Panc1 (cell line): Measurements from ENCODE around the gene TMEM127. TPM values are rescaled to one million over a fixed set of nuclear protein-coding genes. Genes with fewer than 3 reads are reported as not detected.
A peak's percentile ranks its signal among the peaks of the same experiment; 100 is the strongest.

Source experiments
- ATAC-seq: fragments of 200-7000 bp; cut with Tn5 transposase; 2 replicates; pipeline ENCODE4 v1.9.1; 2020; ENCODE audit warnings: mild to moderate bottlenecking, moderate library complexity
- BruUV-seq: library from RNA; stranded (reverse); fragments of 400-500 nt; replicated peaks from 2 replicates; lab custom pipeline; 2021; lab: Mats Ljungman, UMichigan
- CTCF ChIA-PET: fragments of 300-600 bp; sonication (Branson Sonifier 250); formaldehyde crosslinking; loops from one replicate; lab custom pipeline; 2022; ENCODE audit warnings: antibody characterized with exemption; lab: Charles Lee
- POLR2A ChIA-PET: fragments of 300-600 bp; sonication (Branson Sonifier 250); formaldehyde crosslinking; loops from one replicate; lab custom pipeline; 2022; ENCODE audit warnings: antibody characterized with exemption; lab: Charles Lee
- DNase-seq: peaks from one replicate; pipeline ENCODE4 v3.0.0-alpha.2; 2010; ENCODE audit warnings: low read depth, low spot score
- H3K27ac ChIP-seq: 2 replicates; pipeline ENCODE4 v1.5.1; 2011; ENCODE audit warnings: mild to moderate bottlenecking, low read length, inconsistent platforms
- H3K27me3 ChIP-seq: fragments of 200-500 bp; sonication (Bioruptor generic); 2 replicates; pipeline ENCODE4 v1.6.0; 2014; ENCODE audit warnings: low read length, inconsistent platforms; ENCODE audit not compliant: control insufficient read depth, insufficient read depth
- H3K36me3 ChIP-seq: fragments of 200-500 bp; sonication (Bioruptor generic); 2 replicates; pipeline ENCODE4 v1.5.1; 2014; ENCODE audit warnings: inconsistent platforms, mild to moderate bottlenecking, low read length, moderate library complexity; ENCODE audit not compliant: control insufficient read depth, insufficient read depth
- H3K4me1 ChIP-seq: 2 replicates; pipeline ENCODE4 v1.5.1; 2011; ENCODE audit warnings: inconsistent platforms, mild to moderate bottlenecking, low read length, moderate library complexity; ENCODE audit not compliant: control insufficient read depth, insufficient read depth
- H3K4me3 ChIP-seq, 2 experiments: 2 replicates each; pipeline ENCODE4 v1.5.1; 2011 to 2012; ENCODE audit warnings: low read depth in 2 of 2, low read length in 2 of 2, mild to moderate bottlenecking in 2 of 2, inconsistent platforms in 1 of 2, moderate library complexity in 1 of 2
- H3K9me3 ChIP-seq: fragments of 200-500 bp; sonication (Bioruptor generic); 2 replicates; pipeline ENCODE4 v1.5.1; 2014; ENCODE audit warnings: low read depth, mild to moderate bottlenecking, inconsistent platforms, low read length, moderate library complexity; ENCODE audit not compliant: control insufficient read depth, insufficient read depth
- CTCF ChIP-seq: fragments of 450-650 bp; IDR thresholded peaks from 2 replicates; pipeline ENCODE4 v1.5.1; 2017; ENCODE audit warnings: mild to moderate bottlenecking
- POLR2AphosphoS5 ChIP-seq: IDR thresholded peaks from 2 replicates; pipeline ENCODE4 v1.6.1; 2012; ENCODE audit warnings: mild to moderate bottlenecking, low read depth, low read length, moderate library complexity
- REST ChIP-seq, 2 experiments: IDR thresholded peaks; 2 replicates each; pipeline ENCODE4 v1.6.1; 2011 to 2012; ENCODE audit warnings: low read depth in 2 of 2, control low read depth in 1 of 2, low read length in 1 of 2, mild to moderate bottlenecking in 1 of 2, moderate library complexity in 1 of 2; ENCODE audit not compliant: insufficient read depth in 1 of 2
- SIN3A ChIP-seq: IDR thresholded peaks from 2 replicates; pipeline ENCODE4 v1.6.1; 2012; ENCODE audit warnings: low read depth, mild to moderate bottlenecking, low read length, moderate library complexity, borderline replicate concordance; ENCODE audit not compliant: insufficient read depth
- TCF7L2 ChIP-seq: IDR thresholded peaks from 2 replicates; pipeline ENCODE4 v1.6.1; 2011; ENCODE audit warnings: mild to moderate bottlenecking, low read depth, low read length, inconsistent platforms
- in situ Hi-C: cut with HindIII; loops from 2 replicates; pipeline ENCODE4 v1.10.0; 2016; ENCODE audit warnings: low sequenced_read_pairs, low pct_unique_long_range_greater_than_20kb
- intact Hi-C: fragments of 100-400 bp; cut with micrococcal nuclease; formaldehyde crosslinking; loops from one replicate; pipeline ENCODE4 v1.10.0; 2022; ENCODE audit not compliant: unreplicated experiment
- total RNA-seq: library from RNA; stranded (reverse); gene quantifications from one replicate; pipeline ENCODE4 v1.2.1, GENCODE V29; 2021; ENCODE audit not compliant: unreplicated experiment

TMEM127 gene
- total RNA-seq, 1 experiment from 2014 or later, result 63.1 TPM

- H3K4me3 ChIP-seq, result no peak overlapping the region; a peak in 1 of 4 replicates
- peak overlapping the region; percentile 36 for H3K27ac ChIP-seq
- DNase-seq (no peak), ATAC-seq (no peak)
- intact Hi-C loops, result loop anchor here (5.0 kb wide), 1 partner anchor 57 kb away; no protein-coding TSS in a partner anchor
- no peaks in the 10 kb centered on the region for H3K27me3 ChIP-seq
- CTCF ChIA-PET, result interaction anchor here (0.6 kb wide), 1 partner anchor 75 kb away, joined by 3 read pairs; no protein-coding TSS in a partner anchor
- POLR2A ChIA-PET, result no interaction called here
- H3K9me3 ChIP-seq, result no peaks in the 10 kb centered on the region
- peaks cover 47% of the 10 kb centered on the region for H3K4me1 ChIP-seq
- BruUV-seq, result no TSS peak
- H3K36me3 ChIP-seq, result no peaks in the 10 kb centered on the region; the same call in none of the 2 replicates
- TF ChIP-seq TCF7L2 (no peak), POLR2AphosphoS5 (no peak), SIN3A (no peak), CTCF (no peak), REST (IDR thresholded peaks at IDR 0.05; ENCODE audit: insufficient read depth in 1 of 2, low read depth in 2 of 2, low read length in 1 of 2) (no peak)
- in situ Hi-C loops, result no loop called here
Measured at GRCh38 chr2:96204836-96205624, 60.8 kb downstream of the TMEM127 start.

- Histone ChIP-seq H3K36me3 (no peaks in the 10 kb centered on the region; the same call in 1 of the 2 replicates), H3K27ac (no peak overlapping the region), H3K4me1 (peaks cover 38% of the 10 kb centered on the region), H3K27me3 (no peaks in the 10 kb centered on the region), H3K9me3 (no peaks in the 10 kb centered on the region), H3K4me3 (no peak overlapping the region; a peak in 1 of 4 replicates)
- no TSS peak for BruUV-seq
- ATAC-seq, result no peak
- CTCF ChIA-PET, result no interaction called here
- TF ChIP-seq TCF7L2, result no peak
- TF ChIP-seq REST (IDR thresholded peaks at IDR 0.05; ENCODE audit: insufficient read depth in 1 of 2, low read depth in 2 of 2, low read length in 1 of 2), result no peak
- TF ChIP-seq SIN3A, result no peak
- TF ChIP-seq POLR2AphosphoS5, result no peak
- no peak for TF ChIP-seq CTCF
- intact Hi-C loops (no loop called here), in situ Hi-C loops (no loop called here)
- POLR2A ChIA-PET, result no interaction called here
- no peak for DNase-seq
Measured at GRCh38 chr2:96203130-96204028, 62.4 kb downstream of the TMEM127 start.
